Breast epithelium (tissue), 4 donors: ENCODE data around the gene DRD4. TPM values are rescaled to one million over a fixed set of nuclear protein-coding genes. Genes with fewer than 3 reads are reported as not detected.
A peak's percentile ranks its signal among the peaks of the same experiment; 100 is the strongest.

ENCODE experiments used
- DNase-seq, 2 donors: peaks; one replicate each; pipeline ENCODE4 v3.0.0-alpha.2; 2019; ENCODE audit warnings: low spot score in 2 of 2
- H3K27ac ChIP-seq, 2 donors: fragments of 200-600 bp; sonication (generic) in 1 of 2; one replicate each; pipeline ENCODE4 v1.5.1; 2016 to 2019; ENCODE audit warnings: mild to moderate bottlenecking in 1 of 2
- H3K27me3 ChIP-seq, 2 donors: fragments of 200-600 bp; sonication (generic) in 1 of 2; one replicate each; pipeline versions ENCODE4 v1.5.1 to v1.6.0; 2017 to 2019; ENCODE audit warnings: control low read depth in 1 of 2, mild to moderate bottlenecking in 1 of 2
- H3K36me3 ChIP-seq: fragments of 200-600 bp; one replicate; pipeline ENCODE4 v1.5.1; 2019
- H3K4me1 ChIP-seq, 2 donors: fragments of 200-600 bp; sonication (generic); one replicate each; pipeline ENCODE4 v1.5.1; 2016 to 2019; ENCODE audit warnings: control low read depth in 1 of 2
- H3K4me3 ChIP-seq, 3 donors: fragments of 200-600 bp; sonication (generic); 1 replicate in 2 of 3; 2 replicates in 1 of 3; pipeline ENCODE4 v1.5.1; 2016 to 2019; ENCODE audit warnings: mild to moderate bottlenecking in 3 of 3, moderate library complexity in 2 of 3
- H3K9me3 ChIP-seq, 2 donors: fragments of 200-600 bp; sonication (generic) in 1 of 2; one replicate each; pipeline ENCODE4 v1.5.1; 2016 to 2019; ENCODE audit warnings: control low read depth in 1 of 2
- CTCF ChIP-seq, 3 donors: fragments of 450-650 bp; IDR thresholded peaks; one replicate each; pipeline ENCODE4 v1.5.1; 2016 to 2017; ENCODE audit warnings: antibody characterized with exemption in 3 of 3, mild to moderate bottlenecking in 3 of 3, moderate library complexity in 3 of 3
- POLR2A ChIP-seq: fragments of 450-650 bp; IDR thresholded peaks from one replicate; pipeline ENCODE4 v1.6.1; 2016; ENCODE audit warnings: antibody characterized with exemption, mild to moderate bottlenecking, moderate library complexity
- POLR2AphosphoS5 ChIP-seq, 3 donors: sonication (generic); formaldehyde crosslinking; IDR thresholded peaks; one replicate each; pipeline ENCODE4 v1.6.1; 2017; ENCODE audit warnings: antibody characterized with exemption in 3 of 3
- intact Hi-C: fragments of 100-400 bp; cut with DNase I; formaldehyde crosslinking; loops from one replicate; pipeline ENCODE4 v1.15.1; 2023; ENCODE audit warnings: low total_unique reads
- total RNA-seq, 3 donors: library from RNA; depleted of rRNA; stranded (reverse); fragments of >200 nt; gene quantifications; one replicate each; pipeline ENCODE4 v1.1.0, GENCODE V29; 2016

Gene DRD4
- total RNA-seq, 3 donors from 2014 or later, result 0.29 TPM; not detected in 2

DNA sequence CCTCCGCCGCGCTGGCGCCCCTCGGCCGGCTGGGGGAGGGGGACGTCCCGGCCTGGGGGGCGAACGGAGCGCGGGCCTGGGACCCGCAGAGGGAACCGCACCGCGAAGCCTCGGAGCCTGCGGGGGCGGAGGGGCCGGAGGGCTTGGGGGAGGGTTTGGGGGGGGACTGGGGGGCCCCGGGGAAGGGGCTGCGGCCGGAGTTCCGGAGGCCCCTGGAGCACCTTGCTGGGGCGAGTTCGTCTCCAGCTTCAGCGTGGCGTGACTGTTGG is 9.8 kb upstream of the DRD4 start:
- Histone ChIP-seq H3K27me3 (peaks cover 0 to 5% of the 10 kb centered on the region in 2 donors), H3K36me3 (no peaks in the 10 kb centered on the region), H3K27ac (no peak overlapping the region), H3K4me1 (no peaks in the 10 kb centered on the region), H3K4me3 (no peak overlapping the region), H3K9me3 (peaks cover 0 to 3% of the 10 kb centered on the region in 2 donors)
- TF ChIP-seq POLR2A, result no peak
- DNase-seq, result no peak
- intact Hi-C loops, result no loop called here

- no peaks in the 10 kb centered on the region for H3K36me3 ChIP-seq
- TF ChIP-seq POLR2AphosphoS5 (IDR thresholded peaks at IDR 0.05), result no peak
- no peak for TF ChIP-seq CTCF (IDR thresholded peaks at IDR 0.05)
- TF ChIP-seq POLR2A, result no peak
- H3K4me3 ChIP-seq, result no peak overlapping the region
- H3K4me1 ChIP-seq, result no peaks in the 10 kb centered on the region
- peaks cover 0 to 3% of the 10 kb centered on the region in 2 donors for H3K9me3 ChIP-seq
- intact Hi-C loops, result no loop called here
- no peak for DNase-seq
- peaks cover 0 to 5% of the 10 kb centered on the region in 2 donors for H3K27me3 ChIP-seq
- H3K27ac ChIP-seq, result no peak overlapping the region
Measured at GRCh38 chr11:628056-628455, 9.0 kb upstream of the DRD4 start.

DNA sequence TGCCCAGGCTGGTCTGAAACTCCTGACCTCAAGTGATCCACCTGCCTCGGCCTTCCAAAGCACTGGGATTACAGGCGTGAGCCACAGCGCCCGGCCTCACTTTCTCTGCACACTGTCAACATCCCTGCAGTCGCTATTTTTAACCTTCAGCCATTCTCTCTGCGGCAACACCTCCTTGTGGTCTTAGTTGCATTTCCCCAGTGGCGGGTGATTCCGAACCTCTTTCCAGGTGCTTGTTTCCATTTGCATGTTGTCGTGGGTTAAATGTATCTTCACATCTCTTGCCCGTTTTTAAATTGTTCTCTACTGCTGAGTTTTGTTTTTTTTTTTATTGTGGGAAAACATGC is 7.9 kb upstream of the DRD4 start:
- H3K4me3 ChIP-seq, result no peak overlapping the region
- H3K27ac ChIP-seq, result no peak overlapping the region
- TF ChIP-seq POLR2A (no peak), CTCF (IDR thresholded peaks at IDR 0.05) (no peak), POLR2AphosphoS5 (IDR thresholded peaks at IDR 0.05) (no peak)
- intact Hi-C loops, result no loop called here
- peaks cover 0 to 5% of the 10 kb centered on the region in 2 donors for H3K27me3 ChIP-seq
- H3K9me3 ChIP-seq, result peaks cover 0 to 3% of the 10 kb centered on the region in 2 donors
- DNase-seq, result no peak
- H3K4me1 ChIP-seq, result no peaks in the 10 kb centered on the region
- H3K36me3 ChIP-seq, result no peaks in the 10 kb centered on the region

GRCh38 chr11:630871-631270 is 6.2 kb upstream of the DRD4 start:
- intact Hi-C loops, result no loop called here
- TF ChIP-seq POLR2AphosphoS5 (IDR thresholded peaks at IDR 0.05) (no peak), POLR2A (no peak), CTCF (IDR thresholded peaks at IDR 0.05) (no peak)
- Histone ChIP-seq H3K27ac (no peak overlapping the region), H3K9me3 (peaks cover 0 to 3% of the 10 kb centered on the region in 2 donors), H3K4me1 (no peaks in the 10 kb centered on the region), H3K27me3 (peaks cover 0 to 5% of the 10 kb centered on the region in 2 donors), H3K4me3 (no peak overlapping the region), H3K36me3 (no peaks in the 10 kb centered on the region)
- no peak for DNase-seq

GRCh38 chr11:635945-636510 is 1.0 kb upstream of the DRD4 start:
- H3K27me3 ChIP-seq, result peaks cover 9% of the 10 kb centered on the region in 2 donors
- H3K4me1 ChIP-seq, result peaks cover 0 to 14% of the 10 kb centered on the region in 2 donors
- intact Hi-C loops, result no loop called here
- no peak for TF ChIP-seq POLR2A
- TF ChIP-seq POLR2AphosphoS5 (IDR thresholded peaks at IDR 0.05), result no peak
- TF ChIP-seq CTCF (IDR thresholded peaks at IDR 0.05), result no peak
- DNase-seq, result no peak
- no peaks in the 10 kb centered on the region for H3K9me3 ChIP-seq
- H3K27ac ChIP-seq, result no peak overlapping the region
- no peaks in the 10 kb centered on the region for H3K36me3 ChIP-seq
- no peak overlapping the region for H3K4me3 ChIP-seq

GRCh38 chr11:637333-637592 is 194 bp downstream of the DRD4 start:
- intact Hi-C loops, result no loop called here
- H3K9me3 ChIP-seq, result no peaks in the 10 kb centered on the region
- peaks cover 0 to 14% of the 10 kb centered on the region in 2 donors for H3K4me1 ChIP-seq
- H3K27me3 ChIP-seq, result peaks cover 9% of the 10 kb centered on the region in 2 donors
- no peak overlapping the region for H3K27ac ChIP-seq
- H3K4me3 ChIP-seq, result peak overlapping the region; percentile 7 to 62 (median 39)
- no peak for DNase-seq
- H3K36me3 ChIP-seq, result no peaks in the 10 kb centered on the region
- no peak for TF ChIP-seq POLR2A
